ENCODE measurements around the gene ZNF680.
"Not testable (repeated sequence)": the region's sequence is repeated elsewhere in the genome, so short reads cannot be mapped to it uniquely, and the experiment has no call there.

Gene ZNF680

GRCh38 chr7:64562626-64563278 lies at the start of gene ZNF680:
TSS of gene ZNF680 (minus strand) at chr7:64563071. CDS start at chr7:64562954, 117 bp downstream.
- DNase-seq (ENCODE audit: low read depth) = peak; percentile 80

GRCh38 chr7:64612452-64612851 lies 49.6 kb upstream of the ZNF680 start:
- DNase-seq (ENCODE audit: low read depth) = no peak

- DNase-seq (ENCODE audit: low read depth) = no peak
These were observed 48.8 kb upstream of the ZNF680 start for GRCh38 chr7:64611717-64612116.

GRCh38 chr7:64610997-64611396 lies 48.1 kb upstream of the ZNF680 start:
- no peak for DNase-seq (ENCODE audit: low read depth)

- DNase-seq (ENCODE audit: low read depth) = no peak
These were observed 45.4 kb upstream of the ZNF680 start for GRCh38 chr7:64608116-64608910.

GRCh38 chr7:64606385-64606784 lies 43.5 kb upstream of the ZNF680 start:
- no peak for DNase-seq (ENCODE audit: low read depth)

- no peak for DNase-seq (ENCODE audit: low read depth)
These were observed 40.4 kb upstream of the ZNF680 start for GRCh38 chr7:64603271-64603670.

GRCh38 chr7:64602518-64602917 lies 39.6 kb upstream of the ZNF680 start:
- DNase-seq (ENCODE audit: low read depth) = no peak

GRCh38 chr7:64602086-64602485 lies 39.2 kb upstream of the ZNF680 start:
- no peak for DNase-seq (ENCODE audit: low read depth)

- DNase-seq (ENCODE audit: low read depth) = no peak
These were observed 36.5 kb upstream of the ZNF680 start for GRCh38 chr7:64599359-64599758.

GRCh38 chr7:64590971-64591370 lies 28.1 kb upstream of the ZNF680 start:
- no peak for DNase-seq (ENCODE audit: low read depth)

- no peak for DNase-seq (ENCODE audit: low read depth)
These were observed 19.3 kb upstream of the ZNF680 start for GRCh38 chr7:64581926-64582894.

GRCh38 chr7:64581391-64581790 lies 18.5 kb upstream of the ZNF680 start:
- DNase-seq (ENCODE audit: low read depth) = no peak

GRCh38 chr7:64574540-64575099 lies 11.7 kb upstream of the ZNF680 start:
- no peak for DNase-seq (ENCODE audit: low read depth)

- not testable (repeated sequence) for DNase-seq (ENCODE audit: low read depth)
These were observed 7.4 kb upstream of the ZNF680 start for GRCh38 chr7:64570284-64570605.

GRCh38 chr7:64569372-64570283 lies 6.8 kb upstream of the ZNF680 start:
- peak; percentile 18 for DNase-seq (ENCODE audit: low read depth)

GRCh38 chr7:64562256-64562625 lies 630 bp downstream of the ZNF680 start:
- no peak for DNase-seq (ENCODE audit: low read depth)

GRCh38 chr7:64559206-64559605 lies 3.7 kb downstream of the ZNF680 start:
- no peak for DNase-seq (ENCODE audit: low read depth)

GRCh38 chr7:64558781-64559180 lies 4.1 kb downstream of the ZNF680 start:
- no peak for DNase-seq (ENCODE audit: low read depth)

- DNase-seq (ENCODE audit: low read depth) = no peak
These were observed 4.6 kb downstream of the ZNF680 start for GRCh38 chr7:64558323-64558705.

- DNase-seq (ENCODE audit: low read depth) = no peak
These were observed 5.1 kb downstream of the ZNF680 start for GRCh38 chr7:64557601-64558322.
